Endodermal cell (in vitro differentiated cells): ENCODE results near the gene UBE2E1. TPM values are rescaled to one million over a fixed set of nuclear protein-coding genes. Genes with fewer than 3 reads are reported as not detected.

Source experiments
- DNase-seq: peaks from one replicate; pipeline ENCODE4 v3.0.0-alpha.2; 2017
- H3K27ac ChIP-seq: 2 replicates; pipeline ENCODE4 v1.5.1; 2013; ENCODE audit warnings: mild to moderate bottlenecking, low read depth, low read length, moderate library complexity
- H3K27me3 ChIP-seq: 2 replicates; pipeline ENCODE4 v1.6.1; 2013; ENCODE audit warnings: mild to moderate bottlenecking, low read length, moderate library complexity; ENCODE audit not compliant: insufficient read depth, control insufficient read depth, poor library complexity, severe bottlenecking
- H3K36me3 ChIP-seq: 2 replicates; pipeline ENCODE4 v1.7.0; 2013; ENCODE audit warnings: mild to moderate bottlenecking, low read length, moderate library complexity; ENCODE audit not compliant: control insufficient read depth, insufficient read depth
- H3K4me1 ChIP-seq: one replicate; pipeline ENCODE4 v1.7.0; 2013; ENCODE audit warnings: low read length; ENCODE audit not compliant: control insufficient read depth, insufficient read depth
- H3K4me3 ChIP-seq: 2 replicates; pipeline ENCODE4 v1.5.1; 2013; ENCODE audit warnings: mild to moderate bottlenecking, low read length, moderate library complexity
- H3K9ac ChIP-seq: 2 replicates; pipeline ENCODE4 v1.6.1; 2013; ENCODE audit warnings: mild to moderate bottlenecking, low read length, moderate library complexity; ENCODE audit not compliant: poor library complexity, severe bottlenecking; ENCODE audit errors: extremely low read depth
- H3K9me3 ChIP-seq: 2 replicates; pipeline ENCODE4 v1.6.1; 2013; ENCODE audit warnings: mild to moderate bottlenecking, low read length, moderate library complexity; ENCODE audit not compliant: control insufficient read depth
- H3K27ac Mint-ChIP-seq: 2 replicates; pipeline ENCODE4 v1.8.0; 2020; ENCODE audit warnings: mixed read lengths
- H3K27me3 Mint-ChIP-seq: 2 replicates; pipeline ENCODE4 v1.8.0; 2021; ENCODE audit warnings: mild to moderate bottlenecking, mixed read lengths; ENCODE audit not compliant: insufficient read depth
- H3K36me3 Mint-ChIP-seq: 2 replicates; pipeline ENCODE4 v1.8.0; 2020; ENCODE audit warnings: low read depth, mixed read lengths
- H3K4me1 Mint-ChIP-seq: 2 replicates; pipeline ENCODE4 v1.8.0; 2020; ENCODE audit warnings: mixed read lengths
- H3K4me3 Mint-ChIP-seq: 2 replicates; pipeline ENCODE4 v1.8.0; 2020; ENCODE audit warnings: mild to moderate bottlenecking, moderate library complexity, mixed read lengths
- H3K9me3 Mint-ChIP-seq: 2 replicates; pipeline ENCODE4 v1.8.0; 2020; ENCODE audit warnings: mild to moderate bottlenecking, mixed read lengths
- WGBS, 2 experiments: methylation state at CpG; one replicate each; pipeline versions ENCODE4 v1.1.5 to v1.1.7; 2013; ENCODE audit warnings: missing lambda C conversion rate in 2 of 2, mixed read lengths in 1 of 2; ENCODE audit not compliant: insufficient coverage in 1 of 2, insufficient read length in 1 of 2; 5-methylcytosine and 5-hydroxymethylcytosine counted together
- total RNA-seq, 2 donors: library from RNA; stranded (reverse); fragmentation: NEBNext Ultra II Directional in 1 of 2; extraction: Animal tissue kit (Norgen Biotek cat#: 25700) in 1 of 2; gene quantifications; 2 replicates in 1 of 2; 3 replicates in 1 of 2; pipeline ENCODE4 v1.2.1, GENCODE V29; 2021
- TF ChIP-seq, protein P1 (sequence below): fragments of 200-600 bp; sonication (generic); conservative IDR thresholded peaks from 2 replicates; pipeline ENCODE4 v1.5.0; 2021; ENCODE audit warnings: antibody characterized with exemption, mild to moderate bottlenecking

UBE2E1 gene
- total RNA-seq, 2 donors from 2014 or later = 112 to 120 TPM

GRCh38 chr3:23861689-23862088 is 55.9 kb downstream of the UBE2E1 start:
- H3K4me3 ChIP-seq = no peak overlapping the region
- Mint-ChIP-seq H3K27me3 (no peaks in the 10 kb centered on the region), H3K27ac (no peak overlapping the region), H3K9me3 (no peaks in the 10 kb centered on the region), H3K4me3 (no peak overlapping the region), H3K4me1 (peaks cover 28% of the 10 kb centered on the region), H3K36me3 (peaks cover 13% of the 10 kb centered on the region)
- no peak overlapping the region for H3K9ac ChIP-seq
- H3K4me1 ChIP-seq = peaks cover 12% of the 10 kb centered on the region
- no peaks in the 10 kb centered on the region for H3K9me3 ChIP-seq
- peaks cover 10% of the 10 kb centered on the region for H3K36me3 ChIP-seq
- H3K27me3 ChIP-seq = no peaks in the 10 kb centered on the region
- 96% methylated on average over 7 to 9 of the region's 9 CpGs for WGBS, 2 experiments
- no peak overlapping the region for H3K27ac ChIP-seq
- TF ChIP-seq, protein P1, sequence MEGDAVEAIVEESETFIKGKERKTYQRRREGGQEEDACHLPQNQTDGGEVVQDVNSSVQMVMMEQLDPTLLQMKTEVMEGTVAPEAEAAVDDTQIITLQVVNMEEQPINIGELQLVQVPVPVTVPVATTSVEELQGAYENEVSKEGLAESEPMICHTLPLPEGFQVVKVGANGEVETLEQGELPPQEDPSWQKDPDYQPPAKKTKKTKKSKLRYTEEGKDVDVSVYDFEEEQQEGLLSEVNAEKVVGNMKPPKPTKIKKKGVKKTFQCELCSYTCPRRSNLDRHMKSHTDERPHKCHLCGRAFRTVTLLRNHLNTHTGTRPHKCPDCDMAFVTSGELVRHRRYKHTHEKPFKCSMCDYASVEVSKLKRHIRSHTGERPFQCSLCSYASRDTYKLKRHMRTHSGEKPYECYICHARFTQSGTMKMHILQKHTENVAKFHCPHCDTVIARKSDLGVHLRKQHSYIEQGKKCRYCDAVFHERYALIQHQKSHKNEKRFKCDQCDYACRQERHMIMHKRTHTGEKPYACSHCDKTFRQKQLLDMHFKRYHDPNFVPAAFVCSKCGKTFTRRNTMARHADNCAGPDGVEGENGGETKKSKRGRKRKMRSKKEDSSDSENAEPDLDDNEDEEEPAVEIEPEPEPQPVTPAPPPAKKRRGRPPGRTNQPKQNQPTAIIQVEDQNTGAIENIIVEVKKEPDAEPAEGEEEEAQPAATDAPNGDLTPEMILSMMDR = no peak
- DNase-seq = no peak

- Mint-ChIP-seq H3K27ac (no peak overlapping the region), H3K9me3 (no peaks in the 10 kb centered on the region), H3K4me3 (no peak overlapping the region), H3K36me3 (peaks cover 13% of the 10 kb centered on the region), H3K4me1 (peaks cover 29% of the 10 kb centered on the region), H3K27me3 (no peaks in the 10 kb centered on the region)
- H3K4me3 ChIP-seq = no peak overlapping the region
- H3K9me3 ChIP-seq = no peaks in the 10 kb centered on the region
- no peak overlapping the region for H3K27ac ChIP-seq
- TF ChIP-seq, protein P1 = no peak
- peaks cover 10% of the 10 kb centered on the region for H3K36me3 ChIP-seq
- H3K4me1 ChIP-seq = peaks cover 12% of the 10 kb centered on the region
- no CpG with 5 or more reads among the region's 1 CpG for WGBS, 2 experiments
- DNase-seq = no peak
- H3K27me3 ChIP-seq = no peaks in the 10 kb centered on the region
- H3K9ac ChIP-seq = no peak overlapping the region
These were observed 57.3 kb downstream of the UBE2E1 start for GRCh38 chr3:23863060-23863459.

DNA sequence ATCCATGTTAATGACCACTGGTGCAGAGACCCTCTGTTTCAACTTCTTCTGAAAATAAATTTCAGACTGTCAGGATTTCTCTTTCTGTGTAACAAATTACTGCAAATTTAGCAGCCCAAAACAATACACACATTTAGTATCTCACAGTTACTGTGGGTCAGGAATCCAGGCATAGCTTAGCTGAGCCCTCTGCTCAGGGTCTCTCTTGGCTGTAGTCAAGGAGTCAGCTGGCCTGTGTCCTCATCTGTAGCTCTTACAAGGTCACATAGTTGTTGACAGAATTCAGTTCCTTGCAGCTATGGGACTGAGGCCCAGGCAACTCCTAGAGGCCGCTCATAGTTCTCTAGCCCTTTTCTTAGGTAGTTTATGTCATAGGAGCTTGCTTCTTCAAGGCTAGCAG is 59.2 kb downstream of the UBE2E1 start:
- H3K9me3 Mint-ChIP-seq = no peaks in the 10 kb centered on the region
- Histone ChIP-seq H3K36me3 (peaks cover 12% of the 10 kb centered on the region), H3K9ac (no peak overlapping the region), H3K9me3 (peaks cover 4% of the 10 kb centered on the region), H3K27me3 (no peaks in the 10 kb centered on the region), H3K27ac (peak overlapping the region; percentile 1), H3K4me1 (peaks cover 12% of the 10 kb centered on the region), H3K4me3 (no peak overlapping the region)
- DNase-seq = no peak
- peaks cover 27% of the 10 kb centered on the region for H3K4me1 Mint-ChIP-seq
- H3K27ac Mint-ChIP-seq = peak overlapping the region; percentile 60
- WGBS, 2 experiments = 91 to 97% methylated on average over 1 of the region's 1 CpG
- peaks cover 15% of the 10 kb centered on the region for H3K36me3 Mint-ChIP-seq
- no peaks in the 10 kb centered on the region for H3K27me3 Mint-ChIP-seq
- H3K4me3 Mint-ChIP-seq = no peak overlapping the region
- TF ChIP-seq, protein P1 = no peak
